GM12801 (cell line): Measurements from ENCODE around the gene TRAPPC4.

Source experiments
- TF ChIP-seq, protein P1 (sequence below): IDR thresholded peaks from one replicate; pipeline ENCODE4 v1.5.1; 2011; ENCODE audit warnings: control low read depth; ENCODE audit not compliant: insufficient read length; ENCODE audit errors: extremely low read depth

TRAPPC4 gene

DNA sequence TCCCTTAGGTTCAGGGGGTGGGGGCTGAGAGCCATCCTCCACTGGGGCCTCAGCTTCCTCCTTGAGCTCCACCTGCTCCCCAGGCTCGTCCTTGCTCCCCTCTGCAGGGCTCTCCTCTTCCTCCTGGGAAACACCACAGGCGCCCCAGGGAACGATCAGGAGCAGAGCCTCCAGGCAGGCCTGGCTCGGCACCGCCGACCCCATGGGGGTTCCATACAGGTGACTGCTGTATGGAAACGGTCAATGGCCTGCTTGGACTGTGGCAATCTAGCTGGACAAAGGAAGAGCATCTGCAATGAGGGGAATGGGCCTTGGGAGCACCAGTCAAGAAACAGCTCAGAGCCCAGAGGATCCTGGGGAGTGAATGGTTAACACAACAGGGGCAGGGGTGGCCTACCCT is 30.5 kb downstream of the TRAPPC4 start:
- TF ChIP-seq, protein P1, sequence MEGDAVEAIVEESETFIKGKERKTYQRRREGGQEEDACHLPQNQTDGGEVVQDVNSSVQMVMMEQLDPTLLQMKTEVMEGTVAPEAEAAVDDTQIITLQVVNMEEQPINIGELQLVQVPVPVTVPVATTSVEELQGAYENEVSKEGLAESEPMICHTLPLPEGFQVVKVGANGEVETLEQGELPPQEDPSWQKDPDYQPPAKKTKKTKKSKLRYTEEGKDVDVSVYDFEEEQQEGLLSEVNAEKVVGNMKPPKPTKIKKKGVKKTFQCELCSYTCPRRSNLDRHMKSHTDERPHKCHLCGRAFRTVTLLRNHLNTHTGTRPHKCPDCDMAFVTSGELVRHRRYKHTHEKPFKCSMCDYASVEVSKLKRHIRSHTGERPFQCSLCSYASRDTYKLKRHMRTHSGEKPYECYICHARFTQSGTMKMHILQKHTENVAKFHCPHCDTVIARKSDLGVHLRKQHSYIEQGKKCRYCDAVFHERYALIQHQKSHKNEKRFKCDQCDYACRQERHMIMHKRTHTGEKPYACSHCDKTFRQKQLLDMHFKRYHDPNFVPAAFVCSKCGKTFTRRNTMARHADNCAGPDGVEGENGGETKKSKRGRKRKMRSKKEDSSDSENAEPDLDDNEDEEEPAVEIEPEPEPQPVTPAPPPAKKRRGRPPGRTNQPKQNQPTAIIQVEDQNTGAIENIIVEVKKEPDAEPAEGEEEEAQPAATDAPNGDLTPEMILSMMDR = no peak

DNA sequence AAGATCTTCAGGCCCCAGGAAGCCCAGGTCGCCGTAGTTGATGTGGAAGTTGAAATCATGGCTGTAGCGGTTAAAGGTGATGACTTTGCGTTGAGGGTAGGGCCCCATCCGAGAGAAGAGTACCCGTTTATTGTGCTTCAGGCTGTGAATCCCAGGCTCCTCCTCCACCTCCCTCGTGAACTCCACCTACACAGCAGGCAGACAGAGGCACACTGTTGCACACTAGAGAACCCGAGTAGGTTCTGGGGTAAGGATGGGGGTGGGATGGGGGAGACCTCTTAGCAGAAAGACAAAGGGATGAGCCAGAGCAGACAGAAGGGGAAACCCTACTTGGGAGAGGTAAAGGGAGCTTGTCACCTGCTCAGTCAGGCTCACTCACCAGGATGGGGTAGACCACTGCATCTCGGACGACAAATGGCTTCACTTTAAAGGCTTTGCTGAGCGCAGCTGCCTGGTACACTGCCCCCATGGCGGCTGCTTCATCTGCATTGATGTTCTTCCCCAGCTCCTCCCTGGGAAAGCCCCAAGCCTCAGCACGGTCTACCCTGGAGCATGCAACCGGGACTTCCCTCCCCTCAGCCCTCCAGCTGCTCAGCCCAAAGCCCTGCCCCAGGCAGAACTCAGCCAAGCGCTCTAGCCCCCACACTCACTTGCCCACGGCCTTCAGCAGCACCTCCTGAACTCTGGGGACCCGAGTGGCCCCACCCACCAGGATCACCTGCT is 33.0 kb downstream of the TRAPPC4 start:
- TF ChIP-seq, protein P1 = no peak

DNA sequence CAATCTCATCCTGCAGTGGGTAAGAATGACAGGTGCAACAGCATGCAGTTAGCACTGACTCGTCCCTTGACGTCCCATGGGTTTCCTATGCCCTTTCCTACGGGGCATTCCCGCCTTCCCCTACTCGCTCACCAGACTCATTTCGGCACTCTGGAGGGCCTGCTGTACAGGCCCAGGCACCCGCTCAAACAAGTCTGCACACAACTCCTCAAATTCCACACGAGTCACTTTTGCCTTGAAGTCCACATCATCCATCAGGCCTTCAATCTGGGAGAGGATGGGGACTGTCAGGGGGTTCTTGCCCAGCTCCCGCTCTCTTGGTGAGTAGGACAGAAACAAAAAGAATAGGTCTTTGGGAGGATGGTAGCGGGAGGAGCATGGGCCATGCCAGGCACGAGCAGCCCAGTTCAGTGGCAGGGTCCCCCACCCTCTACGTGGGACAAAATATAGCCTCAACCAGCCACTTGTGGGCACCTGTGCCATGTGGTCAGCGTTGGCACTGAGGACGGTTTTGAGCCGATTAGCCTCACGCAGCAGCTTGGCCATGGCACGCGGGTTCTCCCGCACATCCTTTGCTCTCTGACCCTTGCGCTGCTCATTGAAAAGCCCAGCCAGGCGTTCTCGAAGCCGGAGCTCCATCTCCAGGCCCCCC is 33.7 kb downstream of the TRAPPC4 start:
- TF ChIP-seq, protein P1 = no peak

DNA sequence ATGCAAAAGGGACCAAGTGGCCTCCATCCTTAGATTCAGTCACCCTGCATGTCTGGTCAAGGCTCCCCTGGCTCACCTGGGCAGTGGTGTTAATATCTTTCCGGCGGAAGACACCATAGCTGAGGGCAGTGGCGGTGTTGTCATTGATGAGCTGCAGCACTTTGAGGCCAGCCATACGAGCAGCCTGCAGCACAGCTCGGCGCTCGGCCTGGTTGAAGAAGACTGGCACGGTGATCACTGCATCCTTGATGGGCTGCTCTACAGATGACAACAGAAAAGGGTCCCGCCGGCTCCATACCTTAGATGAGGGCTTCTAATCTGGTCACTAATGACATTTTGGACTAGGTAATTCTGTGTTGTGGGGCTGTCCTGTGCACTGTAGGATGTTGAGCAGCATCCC is 35.9 kb downstream of the TRAPPC4 start:
- TF ChIP-seq, protein P1 = no peak

DNA sequence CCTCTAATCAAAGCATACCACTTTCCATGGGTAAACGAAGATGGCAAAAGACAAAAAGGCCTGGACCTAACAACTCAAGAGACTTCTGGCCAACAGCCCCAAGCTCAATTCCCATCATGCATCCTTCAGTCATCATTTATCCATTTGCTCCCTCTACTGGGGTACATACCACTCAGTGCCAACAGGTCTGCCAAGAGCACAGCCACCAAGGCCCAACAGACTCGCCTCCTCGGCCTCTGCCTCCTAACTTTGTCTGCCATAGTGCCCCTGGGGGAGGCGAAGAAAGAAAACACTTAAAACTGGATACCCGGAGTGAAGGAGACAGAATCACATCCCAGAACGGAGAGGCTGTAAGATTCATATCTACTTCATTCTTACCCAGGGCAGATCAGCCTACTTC is 37.3 kb downstream of the TRAPPC4 start:
- TF ChIP-seq, protein P1 = no peak

DNA sequence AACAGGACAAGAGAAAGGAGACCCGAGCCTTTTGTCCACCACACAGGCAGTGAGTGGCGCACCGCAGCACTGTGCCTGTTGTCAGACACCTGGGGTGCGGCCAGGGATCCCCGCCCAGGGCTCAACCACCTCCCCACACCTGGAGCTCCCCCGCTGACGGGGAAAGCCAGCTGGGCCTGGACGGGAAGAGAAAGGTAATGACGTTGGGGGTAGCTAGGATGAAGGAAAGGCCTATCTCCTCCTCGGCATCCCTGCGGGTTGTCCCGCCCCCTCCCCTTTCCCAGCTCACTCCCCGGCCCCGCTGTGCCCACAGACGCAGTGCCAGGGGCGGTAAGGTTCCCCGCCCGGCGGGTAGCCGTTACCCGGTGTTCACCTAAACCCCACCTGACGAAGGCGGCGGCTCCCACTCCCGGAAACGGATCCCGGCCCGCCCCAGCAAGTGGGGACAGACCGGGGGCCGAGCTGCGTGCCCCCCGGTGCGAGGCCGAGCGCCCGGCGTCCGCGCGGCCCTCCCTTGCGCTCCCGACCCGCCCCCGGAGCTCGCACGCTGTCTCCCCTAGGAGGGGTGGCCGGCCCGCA is 37.9 kb downstream of the TRAPPC4 start:
- TF ChIP-seq, protein P1 = no peak

DNA sequence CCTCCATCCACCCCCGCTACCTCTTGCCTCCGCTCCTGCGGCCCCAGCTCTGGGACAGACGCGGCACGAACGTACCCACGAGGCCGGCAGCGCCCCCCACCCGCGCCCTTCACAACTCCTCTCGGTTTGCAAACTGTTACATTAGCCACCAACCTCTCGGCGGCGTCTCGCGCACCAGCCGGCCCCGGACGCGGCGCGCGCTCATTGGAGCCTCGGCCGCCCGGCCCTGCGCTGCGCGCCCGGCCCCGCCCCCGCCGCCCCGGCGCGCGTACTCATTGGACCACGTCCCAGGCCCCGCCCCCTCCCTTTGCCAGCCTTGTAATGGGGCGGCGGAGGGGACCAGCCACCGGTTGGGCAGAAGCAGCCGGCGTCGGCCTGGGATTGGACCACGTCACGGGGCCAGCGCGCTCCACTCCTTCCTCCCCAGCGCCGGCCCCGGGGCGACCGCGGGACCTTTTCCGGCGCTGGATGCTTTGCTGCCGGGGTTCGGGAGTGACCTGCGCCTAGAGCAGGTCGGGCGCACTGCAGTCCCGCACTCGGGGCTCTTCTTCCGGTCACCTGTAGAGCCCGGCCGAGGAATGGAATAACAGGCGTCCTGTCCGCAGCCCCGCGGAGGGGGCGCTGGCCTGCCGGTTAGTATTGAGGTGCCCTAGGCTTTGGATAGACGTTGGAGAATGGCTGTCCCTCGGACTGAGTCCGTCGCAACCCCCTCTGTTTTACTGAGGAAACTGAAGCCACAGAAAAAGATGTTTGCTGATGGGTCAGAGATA is 38.6 kb downstream of the TRAPPC4 start, which contains the start of gene HYOU1:
Gene HYOU1, minus strand, starts transcription at position 206 of the 770 bp plus-strand sequence. CDS start 1,045 bp downstream, outside the sequence.
- TF ChIP-seq, protein P1 = no peak
